ENCODE measurements around the gene CMIP. TPM values are rescaled to one million over a fixed set of nuclear protein-coding genes. Genes with fewer than 3 reads are reported as not detected.

The CMIP gene
- total RNA-seq, 3 donors from 2014 or later, result 14.9 to 23.9 (median 17.6) TPM

GRCh38 chr16:81537721-81538561 is 93.3 kb downstream of the CMIP start:
- TF ChIP-seq POLR2A (IDR thresholded peaks at IDR 0.05) (no peak), POLR2AphosphoS5 (IDR thresholded peaks at IDR 0.05) (no peak), CTCF (IDR thresholded peaks at IDR 0.05) (no peak)

GRCh38 chr16:81539009-81539758 is 94.6 kb downstream of the CMIP start:
- Histone ChIP-seq H3K36me3 (no peaks in the 10 kb centered on the region), H3K9me3 (no peaks in the 10 kb centered on the region), H3K4me1 (no peaks in the 10 kb centered on the region), H3K4me3 (no peak overlapping the region), H3K27ac (no peak overlapping the region), H3K27me3 (no peaks in the 10 kb centered on the region)
- no peak for TF ChIP-seq CTCF (IDR thresholded peaks at IDR 0.05)
- no peak for TF ChIP-seq POLR2AphosphoS5 (IDR thresholded peaks at IDR 0.05)
- TF ChIP-seq POLR2A (IDR thresholded peaks at IDR 0.05), result no peak
- intact Hi-C loops (cut with DNase I; ENCODE audit: low total_unique reads), result no loop called here
- DNase-seq (ENCODE audit: low spot score in 2 of 2), result no peak

More at GRCh38 chr16:81537721-81538561, 93.3 kb downstream of the CMIP start:
- intact Hi-C loops (cut with DNase I; ENCODE audit: low total_unique reads), result no loop called here
- no peaks in the 10 kb centered on the region for H3K36me3 ChIP-seq
- DNase-seq (ENCODE audit: low spot score in 2 of 2), result no peak
- no peak overlapping the region for H3K27ac ChIP-seq
- no peaks in the 10 kb centered on the region for H3K9me3 ChIP-seq
- no peaks in the 10 kb centered on the region for H3K27me3 ChIP-seq
- H3K4me3 ChIP-seq, result no peak overlapping the region
- no peaks in the 10 kb centered on the region for H3K4me1 ChIP-seq

GRCh38 chr16:81539759-81540472 is 95.3 kb downstream of the CMIP start:
- Histone ChIP-seq H3K4me3 (no peak overlapping the region), H3K27ac (no peak overlapping the region), H3K9me3 (no peaks in the 10 kb centered on the region), H3K4me1 (peaks cover 0 to 5% of the 10 kb centered on the region in 2 donors), H3K36me3 (no peaks in the 10 kb centered on the region), H3K27me3 (no peaks in the 10 kb centered on the region)
- DNase-seq (ENCODE audit: low spot score in 2 of 2), result no peak
- no peak for TF ChIP-seq POLR2AphosphoS5 (IDR thresholded peaks at IDR 0.05)
- no peak for TF ChIP-seq CTCF (IDR thresholded peaks at IDR 0.05)
- no peak for TF ChIP-seq POLR2A (IDR thresholded peaks at IDR 0.05)
- intact Hi-C loops (cut with DNase I; ENCODE audit: low total_unique reads), result no loop called here

- no peak for DNase-seq (ENCODE audit: low spot score in 2 of 2)
- H3K27me3 ChIP-seq, result no peaks in the 10 kb centered on the region
- no peak overlapping the region for H3K27ac ChIP-seq
- peaks cover 0 to 6% of the 10 kb centered on the region in 2 donors for H3K4me1 ChIP-seq
- H3K36me3 ChIP-seq, result no peaks in the 10 kb centered on the region
- intact Hi-C loops (cut with DNase I; ENCODE audit: low total_unique reads), result no loop called here
- H3K4me3 ChIP-seq, result no peak overlapping the region
- no peaks in the 10 kb centered on the region for H3K9me3 ChIP-seq
- TF ChIP-seq CTCF (IDR thresholded peaks at IDR 0.05) (no peak), POLR2AphosphoS5 (IDR thresholded peaks at IDR 0.05) (no peak), POLR2A (IDR thresholded peaks at IDR 0.05) (no peak)
Observed at GRCh38 chr16:81541314-81541713, 96.7 kb downstream of the CMIP start.
